Breast epithelium (tissue), 3 donors: ENCODE data around the gene ASTN1.

Experiments
- CTCF ChIP-seq, 3 donors: fragments of 450-650 bp; IDR thresholded peaks; one replicate each; pipeline ENCODE4 v1.5.1; 2016 to 2017; ENCODE audit warnings: antibody characterized with exemption in 3 of 3, mild to moderate bottlenecking in 3 of 3, moderate library complexity in 3 of 3
- POLR2A ChIP-seq: fragments of 450-650 bp; IDR thresholded peaks from one replicate; pipeline ENCODE4 v1.6.1; 2016; ENCODE audit warnings: antibody characterized with exemption, mild to moderate bottlenecking, moderate library complexity
- POLR2AphosphoS5 ChIP-seq, 3 donors: sonication (generic); formaldehyde crosslinking; IDR thresholded peaks; one replicate each; pipeline ENCODE4 v1.6.1; 2017; ENCODE audit warnings: antibody characterized with exemption in 3 of 3

- TF ChIP-seq CTCF (IDR thresholded peaks at IDR 0.05) = no peak
- no peak for TF ChIP-seq POLR2A
- no peak for TF ChIP-seq POLR2AphosphoS5 (IDR thresholded peaks at IDR 0.05)
These were observed 177.5 kb downstream of the ASTN1 start for GRCh38 chr1:176987016-176987415.
